ENCODE results near the gene PKD1.
A peak's percentile ranks its signal among the peaks of the same experiment; 100 is the strongest.

Gene PKD1

GRCh38 chr16:2156849-2157224, 21.1 kb upstream of the PKD1 start:
- DNase-seq (ENCODE audit: low read depth): no peak
- H3K4me3 ChIP-seq (ENCODE audit: control insufficient read depth, low read depth, low read length): peak overlapping the region; percentile 87
- TF ChIP-seq CTCF (IDR thresholded peaks at IDR 0.05; ENCODE audit: control insufficient read depth, insufficient read depth, low read depth, low read length, missing control alignments): no peak

- peak; percentile 23 for DNase-seq (ENCODE audit: low read depth)
- TF ChIP-seq CTCF (IDR thresholded peaks at IDR 0.05; ENCODE audit: control insufficient read depth, insufficient read depth, low read depth, low read length, missing control alignments): no peak
- peak overlapping the region; percentile 87 for H3K4me3 ChIP-seq (ENCODE audit: control insufficient read depth, low read depth, low read length)
Observed at GRCh38 chr16:2155977-2156848, 20.5 kb upstream of the PKD1 start.

- H3K4me3 ChIP-seq (ENCODE audit: control insufficient read depth, low read depth, low read length): peak within 1 kb of the TSS; percentile 87
- DNase-seq (ENCODE audit: low read depth): peak; percentile 100
- no peak for TF ChIP-seq CTCF (IDR thresholded peaks at IDR 0.05; ENCODE audit: control insufficient read depth, insufficient read depth, low read depth, low read length, missing control alignments)
Observed at GRCh38 chr16:2155091-2155950, 19.6 kb upstream of the PKD1 start, which contains the start of gene TRAF7. TSS of gene TRAF7 (plus strand) at chr16:2155782. CDS start at chr16:2163921, 8,139 bp downstream.

GRCh38 chr16:2154533-2155090, 18.9 kb upstream of the PKD1 start:
- peak overlapping the region; percentile 58 for H3K4me3 ChIP-seq (ENCODE audit: control insufficient read depth, low read depth, low read length)
- TF ChIP-seq CTCF (IDR thresholded peaks at IDR 0.05; ENCODE audit: control insufficient read depth, insufficient read depth, low read depth, low read length, missing control alignments): no peak
- DNase-seq (ENCODE audit: low read depth): no peak

- DNase-seq (ENCODE audit: low read depth): no peak
- peak overlapping the region; percentile 58 for H3K4me3 ChIP-seq (ENCODE audit: control insufficient read depth, low read depth, low read length)
- TF ChIP-seq CTCF (IDR thresholded peaks at IDR 0.05; ENCODE audit: control insufficient read depth, insufficient read depth, low read depth, low read length, missing control alignments): no peak
Observed at GRCh38 chr16:2152695-2153506, 17.2 kb upstream of the PKD1 start.

All from AG09309 (cell line).